Prostate gland (tissue), 2 donors: ENCODE data around the gene C22orf31.

Experiments used
- CTCF ChIP-seq, 4 experiments: fragments of 200-600 bp in 2 of 4; fragments of 450-650 bp in 2 of 4; sonication (generic) in 2 of 4; IDR thresholded peaks; 1 replicate in 3 of 4; 2 replicates in 1 of 4; pipeline ENCODE4 v1.5.1; 2016 to 2019; ENCODE audit warnings: antibody characterized with exemption in 4 of 4, mild to moderate bottlenecking in 2 of 4, moderate library complexity in 2 of 4
- POLR2A ChIP-seq: fragments of 450-650 bp; IDR thresholded peaks from one replicate; pipeline ENCODE4 v1.6.1; 2016; ENCODE audit warnings: antibody characterized with exemption, mild to moderate bottlenecking

GRCh38 chr22:29037340-29037932 lies 24.2 kb downstream of the C22orf31 start:
- TF ChIP-seq POLR2A (no peak), CTCF (IDR thresholded peaks at IDR 0.05) (no peak)
